Fibroblast of skin of back (primary cell): ENCODE results near the gene RHBDF2.
A peak's percentile ranks its signal among the peaks of the same experiment; 100 is the strongest.
"Not testable (repeated sequence)": the region's sequence is repeated elsewhere in the genome, so short reads cannot be mapped to it uniquely, and the experiment has no call there.

ENCODE experiments used
- DNase-seq: peaks from one replicate; pipeline ENCODE4 v3.0.0-alpha.2; 2013

The RHBDF2 gene

GRCh38 chr17:76538281-76538931 is 37.2 kb upstream of the RHBDF2 start:
- DNase-seq, result no peak

GRCh38 chr17:76537578-76538280 is 36.5 kb upstream of the RHBDF2 start, which contains the start of gene CYGB:
CYGB (minus strand) TSS chr17:76537709; CDS start chr17:76537542, 167 bp downstream.
- DNase-seq, result no peak

GRCh38 chr17:76537288-76537577 is 36.0 kb upstream of the RHBDF2 start:
- DNase-seq, result no peak

- DNase-seq, result no peak
Measured at GRCh38 chr17:76536511-76537287, 35.5 kb upstream of the RHBDF2 start.

GRCh38 chr17:76535788-76536510 is 34.7 kb upstream of the RHBDF2 start:
- DNase-seq, result no peak

GRCh38 chr17:76534831-76535732 is 33.9 kb upstream of the RHBDF2 start:
- DNase-seq, result no peak

- not testable (repeated sequence) for DNase-seq
Measured at GRCh38 chr17:76533640-76534359, 32.6 kb upstream of the RHBDF2 start.

GRCh38 chr17:76532072-76532651 is 30.9 kb upstream of the RHBDF2 start:
- peak; percentile 44 for DNase-seq

- DNase-seq, result no peak
Measured at GRCh38 chr17:76531486-76532038, 30.3 kb upstream of the RHBDF2 start.

- DNase-seq, result no peak
Measured at GRCh38 chr17:76530811-76531485, 29.7 kb upstream of the RHBDF2 start.

- no peak for DNase-seq
Measured at GRCh38 chr17:76530095-76530723, 29.0 kb upstream of the RHBDF2 start.

- peak; percentile 81 for DNase-seq
Measured at GRCh38 chr17:76529224-76530094, 28.2 kb upstream of the RHBDF2 start.

GRCh38 chr17:76528528-76529223 is 27.5 kb upstream of the RHBDF2 start:
- no peak for DNase-seq

GRCh38 chr17:76528156-76528527 is 26.9 kb upstream of the RHBDF2 start:
- DNase-seq, result no peak

GRCh38 chr17:76527430-76528111 is 26.3 kb upstream of the RHBDF2 start:
- DNase-seq, result peak; percentile 75

- not testable (repeated sequence) for DNase-seq
Measured at GRCh38 chr17:76527016-76527415, 25.8 kb upstream of the RHBDF2 start.

- not testable (repeated sequence) for DNase-seq
Measured at GRCh38 chr17:76525513-76525833, 24.2 kb upstream of the RHBDF2 start.
